ENCODE results near the gene RPLP2.

The RPLP2 gene

DNA sequence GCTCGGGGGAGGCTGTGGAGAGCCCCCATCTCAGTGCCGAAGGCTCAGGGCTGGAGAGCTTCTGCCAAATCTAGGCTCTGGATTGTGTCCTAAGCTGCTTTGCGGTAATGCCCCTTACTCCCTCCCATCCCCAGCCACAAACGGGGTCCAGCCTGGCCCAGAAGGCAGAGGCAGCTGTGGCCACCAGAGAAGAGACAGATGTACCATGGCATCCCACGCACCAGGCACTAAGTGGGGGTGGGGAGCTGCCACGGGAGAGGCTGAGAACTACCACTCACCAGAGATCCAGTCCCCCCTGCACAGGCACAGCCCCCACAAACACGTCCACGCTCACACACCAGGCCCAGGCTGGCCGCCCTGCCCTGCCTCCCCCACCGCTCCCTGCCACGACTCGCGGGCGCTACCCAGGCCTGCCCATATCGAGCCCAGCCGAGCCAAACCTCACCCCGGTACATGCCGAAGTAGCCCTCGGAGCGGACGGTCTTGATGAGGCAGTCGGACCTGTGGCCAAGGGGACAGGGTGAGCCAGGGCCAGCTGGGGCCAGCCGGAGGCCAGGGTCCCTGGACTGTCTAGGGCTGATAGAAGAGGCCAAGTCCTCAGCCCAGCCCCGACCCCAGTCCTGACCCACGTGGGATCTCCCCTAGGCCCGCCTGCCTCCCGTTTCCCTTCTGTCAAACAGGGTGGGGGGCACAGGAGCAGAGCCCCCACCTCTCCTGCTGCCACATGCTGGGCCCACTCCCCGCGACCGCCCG is 15.6 kb upstream of the RPLP2 start:
- H3K9ac ChIP-seq (ENCODE audit: low read length) = no peak overlapping the region
- H3K4me2 ChIP-seq (ENCODE audit: low read depth, low read length) = no peak overlapping the region
- H3K9me2 ChIP-seq (replicated peaks; ENCODE audit: insufficient read depth, low read length) = no peaks in the 10 kb centered on the region
- H3K27ac ChIP-seq (ENCODE audit: low read length) = no peak overlapping the region
- H3F3A ChIP-seq (ENCODE audit: insufficient read depth, low read length) = peaks cover 27% of the 10 kb centered on the region
- no peaks in the 10 kb centered on the region for H3K27me3 ChIP-seq (replicated peaks; ENCODE audit: insufficient read depth, low read length)
- H4K20me1 ChIP-seq (ENCODE audit: insufficient read depth, low read length) = no peaks in the 10 kb centered on the region
- TF ChIP-seq, protein P1, sequence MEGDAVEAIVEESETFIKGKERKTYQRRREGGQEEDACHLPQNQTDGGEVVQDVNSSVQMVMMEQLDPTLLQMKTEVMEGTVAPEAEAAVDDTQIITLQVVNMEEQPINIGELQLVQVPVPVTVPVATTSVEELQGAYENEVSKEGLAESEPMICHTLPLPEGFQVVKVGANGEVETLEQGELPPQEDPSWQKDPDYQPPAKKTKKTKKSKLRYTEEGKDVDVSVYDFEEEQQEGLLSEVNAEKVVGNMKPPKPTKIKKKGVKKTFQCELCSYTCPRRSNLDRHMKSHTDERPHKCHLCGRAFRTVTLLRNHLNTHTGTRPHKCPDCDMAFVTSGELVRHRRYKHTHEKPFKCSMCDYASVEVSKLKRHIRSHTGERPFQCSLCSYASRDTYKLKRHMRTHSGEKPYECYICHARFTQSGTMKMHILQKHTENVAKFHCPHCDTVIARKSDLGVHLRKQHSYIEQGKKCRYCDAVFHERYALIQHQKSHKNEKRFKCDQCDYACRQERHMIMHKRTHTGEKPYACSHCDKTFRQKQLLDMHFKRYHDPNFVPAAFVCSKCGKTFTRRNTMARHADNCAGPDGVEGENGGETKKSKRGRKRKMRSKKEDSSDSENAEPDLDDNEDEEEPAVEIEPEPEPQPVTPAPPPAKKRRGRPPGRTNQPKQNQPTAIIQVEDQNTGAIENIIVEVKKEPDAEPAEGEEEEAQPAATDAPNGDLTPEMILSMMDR (IDR thresholded peaks at IDR 0.05; ENCODE audit: low read length) = no peak
- TF ChIP-seq EZH2phosphoT487 (IDR thresholded peaks at IDR 0.05; ENCODE audit: low read length) (no peak), EZH2 (optimal IDR thresholded peaks at IDR 0.05; ENCODE audit: low read depth, low read length) (no peak)
- H3K4me3 ChIP-seq (ENCODE audit: low read length) = no peak overlapping the region
- no peaks in the 10 kb centered on the region for H3K36me3 ChIP-seq (replicated peaks; ENCODE audit: insufficient read depth, low read length)
- peaks cover 46% of the 10 kb centered on the region for H3K79me2 ChIP-seq (ENCODE audit: low read length)
- H2AFZ ChIP-seq (ENCODE audit: low read length) = no peak overlapping the region
- no peaks in the 10 kb centered on the region for H3K9me3 ChIP-seq (replicated peaks; ENCODE audit: insufficient read depth, low read length)
- no peak for DNase-seq
- no peaks in the 10 kb centered on the region for H3K4me1 ChIP-seq (ENCODE audit: low read length)

DNA sequence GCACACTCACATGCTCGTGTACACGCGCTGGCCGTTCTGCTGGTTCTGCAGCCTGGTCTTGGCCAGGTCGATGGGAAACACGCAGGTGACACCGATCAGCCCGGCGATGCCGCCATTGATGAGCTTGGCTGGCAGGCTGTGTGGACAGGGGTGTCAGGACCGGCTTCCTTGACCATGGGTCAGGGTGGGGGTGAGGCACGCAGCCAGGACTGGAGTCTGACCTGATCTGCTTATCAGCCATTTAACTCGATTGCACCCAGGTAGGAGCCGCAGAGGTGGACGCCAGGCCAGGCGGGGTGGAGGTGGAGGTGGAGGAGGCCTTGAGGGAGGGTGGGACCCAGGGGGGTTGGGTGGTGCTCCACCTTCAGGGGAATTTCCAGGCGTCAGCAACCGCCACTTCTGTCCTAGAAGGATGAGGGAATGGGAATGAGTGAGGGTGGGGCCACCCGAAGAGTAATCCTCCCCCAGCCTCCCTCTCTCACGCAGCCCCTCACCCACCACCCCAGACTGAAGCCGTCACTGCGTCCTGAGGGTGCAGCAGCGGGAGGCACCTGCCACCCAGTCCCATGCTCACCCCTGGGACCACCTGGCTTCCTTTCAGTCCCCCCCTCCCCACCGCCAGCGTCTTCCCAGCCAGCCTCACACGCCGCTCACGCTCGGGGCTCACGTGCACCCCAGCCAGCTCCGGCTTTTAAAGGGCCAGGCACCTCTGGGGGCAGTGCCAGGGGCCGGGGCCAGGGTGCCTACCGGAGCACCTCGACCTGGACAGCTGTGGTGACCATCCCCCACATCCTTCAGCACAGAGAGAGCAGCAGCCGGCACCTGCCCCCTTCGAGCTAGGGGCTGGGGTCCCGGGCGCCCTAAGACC is 14.8 kb upstream of the RPLP2 start:
- Histone ChIP-seq H3F3A (ENCODE audit: insufficient read depth, low read length) (peaks cover 27% of the 10 kb centered on the region), H3K36me3 (replicated peaks; ENCODE audit: insufficient read depth, low read length) (no peaks in the 10 kb centered on the region), H3K27ac (ENCODE audit: low read length) (no peak overlapping the region), H3K4me3 (ENCODE audit: low read length) (peak overlapping the region; percentile 84), H3K79me2 (ENCODE audit: low read length) (peaks cover 41% of the 10 kb centered on the region), H3K9ac (ENCODE audit: low read length) (peak overlapping the region; percentile 85; the same call in 1 of the 2 replicates), H3K9me3 (replicated peaks; ENCODE audit: insufficient read depth, low read length) (no peaks in the 10 kb centered on the region), H3K4me1 (ENCODE audit: low read length) (no peaks in the 10 kb centered on the region), H3K27me3 (replicated peaks; ENCODE audit: insufficient read depth, low read length) (no peaks in the 10 kb centered on the region), H3K9me2 (replicated peaks; ENCODE audit: insufficient read depth, low read length) (no peaks in the 10 kb centered on the region), H2AFZ (ENCODE audit: low read length) (no peak overlapping the region), H4K20me1 (ENCODE audit: insufficient read depth, low read length) (no peaks in the 10 kb centered on the region), H3K4me2 (ENCODE audit: low read depth, low read length) (peak overlapping the region; percentile 95)
- TF ChIP-seq, protein P1 (IDR thresholded peaks at IDR 0.05; ENCODE audit: low read length) = no peak
- TF ChIP-seq EZH2phosphoT487 (IDR thresholded peaks at IDR 0.05; ENCODE audit: low read length) (no peak), EZH2 (optimal IDR thresholded peaks at IDR 0.05; ENCODE audit: low read depth, low read length) (no peak)
- no peak for DNase-seq

DNA sequence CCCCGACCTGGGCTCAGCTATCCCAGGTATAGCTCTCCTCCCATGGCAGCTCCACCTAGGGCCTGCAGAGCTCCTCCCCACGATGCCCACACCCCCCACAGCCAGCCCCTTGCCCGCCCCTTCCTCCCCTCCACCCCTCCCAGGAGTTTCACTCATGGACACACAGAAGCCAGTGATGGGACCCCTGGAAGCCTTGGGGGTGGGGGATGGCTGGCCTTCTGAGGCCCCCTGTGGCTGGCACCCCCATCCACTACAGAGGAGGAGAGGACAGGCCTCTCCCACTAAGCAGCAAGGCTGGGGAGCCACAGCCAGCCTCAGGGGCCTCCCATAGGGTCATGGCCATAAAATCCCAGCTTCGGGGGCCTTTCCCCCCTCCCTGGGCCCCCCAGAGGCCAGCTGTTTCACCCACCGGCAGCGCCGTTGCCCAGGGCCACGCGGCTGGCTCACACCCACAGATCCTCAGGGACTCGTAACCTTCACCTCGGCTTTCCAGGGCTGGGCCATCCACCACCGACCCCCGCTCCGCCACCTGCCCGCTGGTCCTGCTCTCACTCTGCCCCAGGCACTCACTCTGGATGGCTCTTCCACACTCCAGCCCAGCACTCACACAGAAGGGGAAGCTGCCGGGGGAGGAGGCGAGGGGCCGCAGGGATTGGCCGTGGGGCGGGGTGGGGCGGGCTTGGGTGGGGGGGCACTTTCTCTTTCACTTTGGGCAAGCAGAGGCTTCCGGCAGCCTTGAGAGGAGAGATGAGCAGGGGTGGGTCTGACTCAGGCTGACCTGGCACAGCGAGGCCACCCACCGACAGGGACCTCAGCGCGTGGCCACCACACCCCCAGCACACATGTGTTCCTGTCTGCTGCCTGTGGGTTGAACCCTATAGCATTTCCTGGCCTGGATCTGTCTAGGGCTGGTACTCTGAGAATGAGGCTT is 13.9 kb upstream of the RPLP2 start:
- H3K79me2 ChIP-seq (ENCODE audit: low read length) = peaks cover 41% of the 10 kb centered on the region
- H3K4me1 ChIP-seq (ENCODE audit: low read length) = no peaks in the 10 kb centered on the region
- no peak for TF ChIP-seq EZH2phosphoT487 (IDR thresholded peaks at IDR 0.05; ENCODE audit: low read length)
- TF ChIP-seq, protein P1 (IDR thresholded peaks at IDR 0.05; ENCODE audit: low read length) = no peak
- TF ChIP-seq EZH2 (optimal IDR thresholded peaks at IDR 0.05; ENCODE audit: low read depth, low read length) = no peak
- peak; percentile 83 for DNase-seq
- H3K27ac ChIP-seq (ENCODE audit: low read length) = peak overlapping the region; percentile 67
- H2AFZ ChIP-seq (ENCODE audit: low read length) = peak overlapping the region; percentile 70; the same call in 1 of the 2 replicates
- H3K36me3 ChIP-seq (replicated peaks; ENCODE audit: insufficient read depth, low read length) = no peaks in the 10 kb centered on the region
- peak overlapping the region; percentile 84 for H3K4me3 ChIP-seq (ENCODE audit: low read length)
- H3K27me3 ChIP-seq (replicated peaks; ENCODE audit: insufficient read depth, low read length) = no peaks in the 10 kb centered on the region
- H4K20me1 ChIP-seq (ENCODE audit: insufficient read depth, low read length) = no peaks in the 10 kb centered on the region
- peak overlapping the region; percentile 100 for H3K4me2 ChIP-seq (ENCODE audit: low read depth, low read length)
- peaks cover 21% of the 10 kb centered on the region for H3F3A ChIP-seq (ENCODE audit: insufficient read depth, low read length)
- H3K9me3 ChIP-seq (replicated peaks; ENCODE audit: insufficient read depth, low read length) = no peaks in the 10 kb centered on the region
- no peaks in the 10 kb centered on the region for H3K9me2 ChIP-seq (replicated peaks; ENCODE audit: insufficient read depth, low read length)
- peak overlapping the region; percentile 85 for H3K9ac ChIP-seq (ENCODE audit: low read length)
